Cardiac fibroblast (primary cell): ENCODE measurements around the gene DUS1L.

Source experiments
- DNase-seq, 2 donors: peaks; one replicate each; pipeline versions ENCODE4 v3.0.0 to v3.0.0-alpha.2; 2010; ENCODE audit warnings: low read depth in 2 of 2
- H3K4me3 ChIP-seq, 2 donors: replicated peaks in 1 of 2; 1 replicate in 1 of 2; 2 replicates in 1 of 2; pipeline ENCODE4 v1.5.1; 2011; ENCODE audit warnings: low read depth in 2 of 2, low read length in 2 of 2, mild to moderate bottlenecking in 2 of 2, moderate library complexity in 1 of 2
- TF ChIP-seq, protein P1 (sequence below): IDR thresholded peaks from one replicate; pipeline ENCODE4 v1.5.1; 2011; ENCODE audit warnings: low read depth, mild to moderate bottlenecking, low read length, inconsistent platforms

Gene DUS1L

DNA sequence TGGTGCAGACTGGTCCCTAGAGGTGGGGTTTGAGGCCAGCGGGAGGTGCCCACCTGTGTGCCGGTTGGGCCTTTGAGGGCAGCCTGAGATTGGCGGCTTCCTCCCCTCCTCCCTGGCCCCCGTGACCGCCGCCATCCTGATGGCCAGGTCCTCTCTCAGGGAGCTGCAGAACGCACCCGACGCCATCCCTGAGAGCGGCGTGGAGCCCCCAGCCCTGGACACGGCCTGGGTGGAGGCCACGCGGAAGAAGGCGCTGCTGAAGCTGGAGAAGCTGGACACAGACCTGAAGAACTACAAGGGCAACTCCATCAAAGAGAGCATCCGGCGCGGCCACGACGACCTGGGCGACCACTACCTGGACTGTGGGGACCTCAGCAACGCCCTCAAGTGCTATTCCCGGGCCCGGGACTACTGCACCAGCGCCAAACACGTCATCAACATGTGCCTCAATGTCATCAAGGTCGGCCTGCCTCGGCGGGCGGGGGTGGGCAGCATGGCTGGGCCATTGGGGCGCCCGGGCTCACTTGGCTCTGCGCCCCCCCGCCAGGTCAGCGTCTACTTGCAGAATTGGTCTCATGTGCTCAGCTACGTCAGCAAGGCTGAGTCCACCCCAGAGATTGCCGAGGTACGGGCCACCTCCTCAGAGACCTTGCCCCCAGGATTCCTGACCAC lies 11.1 kb downstream of the DUS1L start:
- H3K4me3 ChIP-seq: no peak overlapping the region
- no peak for DNase-seq
- TF ChIP-seq, protein P1, sequence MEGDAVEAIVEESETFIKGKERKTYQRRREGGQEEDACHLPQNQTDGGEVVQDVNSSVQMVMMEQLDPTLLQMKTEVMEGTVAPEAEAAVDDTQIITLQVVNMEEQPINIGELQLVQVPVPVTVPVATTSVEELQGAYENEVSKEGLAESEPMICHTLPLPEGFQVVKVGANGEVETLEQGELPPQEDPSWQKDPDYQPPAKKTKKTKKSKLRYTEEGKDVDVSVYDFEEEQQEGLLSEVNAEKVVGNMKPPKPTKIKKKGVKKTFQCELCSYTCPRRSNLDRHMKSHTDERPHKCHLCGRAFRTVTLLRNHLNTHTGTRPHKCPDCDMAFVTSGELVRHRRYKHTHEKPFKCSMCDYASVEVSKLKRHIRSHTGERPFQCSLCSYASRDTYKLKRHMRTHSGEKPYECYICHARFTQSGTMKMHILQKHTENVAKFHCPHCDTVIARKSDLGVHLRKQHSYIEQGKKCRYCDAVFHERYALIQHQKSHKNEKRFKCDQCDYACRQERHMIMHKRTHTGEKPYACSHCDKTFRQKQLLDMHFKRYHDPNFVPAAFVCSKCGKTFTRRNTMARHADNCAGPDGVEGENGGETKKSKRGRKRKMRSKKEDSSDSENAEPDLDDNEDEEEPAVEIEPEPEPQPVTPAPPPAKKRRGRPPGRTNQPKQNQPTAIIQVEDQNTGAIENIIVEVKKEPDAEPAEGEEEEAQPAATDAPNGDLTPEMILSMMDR: no peak

DNA sequence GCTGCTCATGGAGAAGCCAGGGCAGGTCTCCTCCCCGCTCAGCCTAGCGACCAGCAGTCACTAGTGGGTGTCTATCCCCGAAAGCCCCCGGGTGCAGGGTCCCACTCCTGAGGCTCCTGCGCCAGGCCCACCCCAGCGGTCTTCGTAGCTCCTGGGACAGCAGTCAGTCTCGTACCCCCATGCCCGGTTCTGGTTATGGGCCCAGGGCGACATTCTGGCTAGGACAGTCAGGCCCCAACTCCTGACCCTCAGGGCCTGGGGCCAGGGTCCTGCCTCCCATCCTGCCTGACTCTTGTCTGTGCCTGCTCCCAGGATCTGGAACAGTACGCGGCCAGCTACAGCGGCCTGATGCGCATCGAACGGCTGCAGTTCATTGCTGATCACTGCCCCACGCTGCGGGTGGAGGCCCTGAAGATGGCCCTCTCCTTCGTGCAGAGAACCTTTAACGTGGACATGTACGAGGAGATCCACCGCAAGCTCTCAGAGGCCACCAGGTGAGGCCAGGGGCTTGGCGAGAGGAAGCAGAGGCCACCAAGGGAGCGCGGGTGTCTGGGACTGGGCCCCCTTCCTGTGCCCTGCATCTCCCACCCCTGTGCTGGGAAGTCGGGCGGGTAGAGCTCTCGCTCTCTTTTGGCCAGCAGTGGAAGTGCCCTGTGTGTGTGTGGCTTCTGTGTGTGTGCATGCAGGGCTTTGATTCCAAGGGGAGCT lies 11.9 kb downstream of the DUS1L start:
- H3K4me3 ChIP-seq: no peak overlapping the region
- no peak for DNase-seq
- TF ChIP-seq, protein P1: no peak

GRCh38 chr17:82053130-82053529 lies 12.5 kb downstream of the DUS1L start:
- peak overlapping the region; percentile 80 to 84 for H3K4me3 ChIP-seq
- no peak for DNase-seq
- TF ChIP-seq, protein P1: no peak

DNA sequence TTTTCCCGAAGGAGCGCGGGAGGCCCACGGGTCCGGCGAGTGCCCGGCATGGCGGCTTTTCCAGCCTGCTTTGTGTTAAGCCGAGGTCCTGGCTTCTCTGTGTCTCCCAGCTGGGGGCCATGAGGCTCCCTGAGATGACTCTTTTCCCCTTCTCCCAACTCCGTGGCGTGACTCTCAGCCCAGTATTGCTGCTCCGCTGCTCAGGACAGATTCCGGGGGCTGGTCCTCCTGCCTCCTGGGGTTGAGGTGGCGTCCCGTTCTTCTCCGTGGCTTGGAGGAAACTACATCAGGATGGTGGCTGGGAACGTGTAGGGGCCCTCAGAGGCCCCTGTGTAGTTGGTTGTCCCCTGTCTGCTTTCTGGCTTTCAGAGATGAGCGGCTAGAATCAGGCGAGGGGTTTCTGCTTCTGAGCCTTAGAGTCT lies 13.0 kb downstream of the DUS1L start:
- DNase-seq: no peak
- H3K4me3 ChIP-seq: peak overlapping the region; percentile 80 to 84
- TF ChIP-seq, protein P1: no peak

DNA sequence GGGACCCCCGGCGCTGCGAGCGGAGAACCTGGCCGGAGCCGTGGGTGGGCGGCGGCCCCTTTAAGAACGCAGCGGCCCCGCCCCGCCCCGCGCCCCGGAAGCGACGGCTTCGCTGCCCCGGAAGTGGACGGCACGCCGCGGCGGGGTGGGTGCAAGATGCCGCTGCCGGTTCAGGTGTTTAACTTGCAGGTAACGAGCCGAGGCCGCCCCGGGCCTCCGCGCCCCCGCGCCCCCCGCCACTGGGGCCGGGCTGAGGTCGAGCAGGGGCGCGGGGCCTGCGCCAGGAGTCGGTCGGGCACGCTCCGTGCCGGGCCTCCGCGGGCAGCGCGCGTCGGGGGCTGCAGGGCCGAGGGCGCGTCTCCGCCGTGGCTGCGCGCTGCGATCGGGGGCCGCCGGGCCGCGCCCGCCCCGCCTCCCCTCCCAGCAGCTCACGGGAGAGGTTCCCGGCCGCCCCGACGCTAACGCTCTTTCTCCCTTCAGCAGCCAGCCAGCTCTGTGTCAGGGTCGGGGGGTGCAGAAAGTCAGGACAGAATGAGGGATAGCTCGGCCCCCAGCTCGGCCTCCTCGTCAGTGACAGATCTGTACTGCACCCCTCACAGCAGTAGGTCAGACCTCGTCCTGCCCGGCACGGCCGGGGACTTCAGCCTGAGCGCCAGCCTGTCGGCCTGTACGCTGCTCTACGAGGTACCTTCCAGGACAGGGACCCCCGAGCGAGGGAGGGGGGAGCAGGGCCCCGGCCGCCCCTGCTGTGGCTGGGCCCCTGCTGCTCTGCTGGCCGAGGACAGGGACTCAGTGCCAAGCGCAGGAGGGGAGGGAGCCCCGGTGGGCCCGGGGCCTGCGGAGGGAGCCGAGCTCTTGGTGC lies 13.6 kb downstream of the DUS1L start, which contains the start of the genes GPS1 and RFNG:
Gene GPS1 (plus strand): TSS at position 123 of the 862 bp plus-strand sequence. CDS start 34 bp downstream, at position 157.
Gene RFNG (minus strand): TSS at position 36 of the 862 bp plus-strand sequence. CDS start 45 bp downstream, outside the sequence.
- peak within 1 kb of the TSS; percentile 80 to 84 for H3K4me3 ChIP-seq
- DNase-seq: peak; percentile 41 to 63
- TF ChIP-seq, protein P1: no peak
